Urinary bladder (tissue), 4 donors: ENCODE measurements around the gene TMEM145. TPM values are rescaled to one million over a fixed set of nuclear protein-coding genes. Genes with fewer than 3 reads are reported as not detected.

ENCODE experiments used
- DNase-seq: peaks from one replicate; pipeline ENCODE4 v3.0.0-alpha.2; 2015; ENCODE audit errors: extremely low spot score
- H3K27ac ChIP-seq: one replicate; pipeline ENCODE4 v1.5.1; 2013; ENCODE audit warnings: low read depth, mild to moderate bottlenecking, moderate library complexity
- H3K36me3 ChIP-seq: one replicate; pipeline ENCODE4 v1.6.1; 2013; ENCODE audit warnings: mild to moderate bottlenecking, moderate library complexity; ENCODE audit not compliant: insufficient read depth
- H3K4me1 ChIP-seq: one replicate; pipeline ENCODE4 v1.6.1; 2013; ENCODE audit warnings: mild to moderate bottlenecking, moderate library complexity; ENCODE audit not compliant: insufficient read depth
- H3K4me3 ChIP-seq: one replicate; pipeline ENCODE4 v1.5.1; 2013; ENCODE audit warnings: low read depth, low read length
- WGBS: extraction: QIAGEN DNeasy Blood & Tissue Kit; methylation state at CpG from one replicate; pipeline ENCODE4 v1.1.7; 2013; 5-methylcytosine and 5-hydroxymethylcytosine counted together
- polyA plus RNA-seq: library from polyadenylated mRNA; stranded (reverse); fragments of 200-250 nt; gene quantifications from one replicate; pipeline ENCODE4 v1.2.3, GENCODE V29; 2013
- total RNA-seq: library from RNA; depleted of rRNA; stranded (reverse); fragments of >200 nt; gene quantifications from one replicate; pipeline ENCODE4 v1.2.3, GENCODE V29; 2014
- donor health status: healthy with polysubstance abuse.
- donor health status: healthy.

TMEM145 gene
- total and polyA plus RNA-seq, 2 donors, result 0.94 TPM; not detected in 1

GRCh38 chr19:42288881-42289555, 24.1 kb upstream of the TMEM145 start:
- DNase-seq, result no peak
- H3K36me3 ChIP-seq, result peaks cover 13% of the 10 kb centered on the region

DNA sequence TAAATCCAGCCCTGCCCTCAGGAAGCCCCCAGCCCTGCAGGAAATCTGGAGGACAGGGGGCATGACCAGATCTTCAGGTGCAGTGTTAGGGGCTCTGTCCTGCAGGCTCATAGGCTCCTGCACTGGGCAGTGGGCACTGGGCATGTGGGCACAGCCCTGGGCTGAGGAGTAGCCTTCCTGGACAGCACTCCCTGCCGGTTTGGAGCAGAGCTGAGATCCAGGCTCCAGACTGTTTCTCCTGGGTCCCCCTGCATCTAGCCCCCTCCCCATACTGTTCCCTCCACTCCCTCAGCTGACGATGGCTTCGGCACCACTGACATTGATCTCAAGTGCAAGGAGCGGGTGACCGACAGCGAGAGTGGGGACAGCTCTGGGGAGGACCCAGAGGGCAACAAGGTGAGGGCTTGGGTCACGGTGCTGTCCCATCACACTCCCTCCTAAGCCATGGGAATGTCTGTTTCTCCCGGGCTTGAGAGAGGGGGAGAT, 23.5 kb upstream of the TMEM145 start:
- Histone ChIP-seq H3K36me3 (peaks cover 13% of the 10 kb centered on the region), H3K4me1 (no peaks in the 10 kb centered on the region), H3K4me3 (no peak overlapping the region), H3K27ac (no peak overlapping the region)
- no peak for DNase-seq
- 83% methylated on average over 8 of the region's 8 CpGs for WGBS

More at GRCh38 chr19:42288881-42289555, 24.1 kb upstream of the TMEM145 start:
- Histone ChIP-seq H3K27ac (no peak overlapping the region), H3K4me3 (no peak overlapping the region), H3K4me1 (no peaks in the 10 kb centered on the region)
- 90% methylated on average over 22 of the region's 22 CpGs for WGBS

- Histone ChIP-seq H3K27ac (no peak overlapping the region), H3K4me1 (no peaks in the 10 kb centered on the region), H3K4me3 (no peak overlapping the region), H3K36me3 (peaks cover 13% of the 10 kb centered on the region)
- no peak for DNase-seq
- WGBS, result 77% methylated on average over 13 of the region's 13 CpGs
Measured at GRCh38 chr19:42290136-42290522, 23.0 kb upstream of the TMEM145 start.

DNA sequence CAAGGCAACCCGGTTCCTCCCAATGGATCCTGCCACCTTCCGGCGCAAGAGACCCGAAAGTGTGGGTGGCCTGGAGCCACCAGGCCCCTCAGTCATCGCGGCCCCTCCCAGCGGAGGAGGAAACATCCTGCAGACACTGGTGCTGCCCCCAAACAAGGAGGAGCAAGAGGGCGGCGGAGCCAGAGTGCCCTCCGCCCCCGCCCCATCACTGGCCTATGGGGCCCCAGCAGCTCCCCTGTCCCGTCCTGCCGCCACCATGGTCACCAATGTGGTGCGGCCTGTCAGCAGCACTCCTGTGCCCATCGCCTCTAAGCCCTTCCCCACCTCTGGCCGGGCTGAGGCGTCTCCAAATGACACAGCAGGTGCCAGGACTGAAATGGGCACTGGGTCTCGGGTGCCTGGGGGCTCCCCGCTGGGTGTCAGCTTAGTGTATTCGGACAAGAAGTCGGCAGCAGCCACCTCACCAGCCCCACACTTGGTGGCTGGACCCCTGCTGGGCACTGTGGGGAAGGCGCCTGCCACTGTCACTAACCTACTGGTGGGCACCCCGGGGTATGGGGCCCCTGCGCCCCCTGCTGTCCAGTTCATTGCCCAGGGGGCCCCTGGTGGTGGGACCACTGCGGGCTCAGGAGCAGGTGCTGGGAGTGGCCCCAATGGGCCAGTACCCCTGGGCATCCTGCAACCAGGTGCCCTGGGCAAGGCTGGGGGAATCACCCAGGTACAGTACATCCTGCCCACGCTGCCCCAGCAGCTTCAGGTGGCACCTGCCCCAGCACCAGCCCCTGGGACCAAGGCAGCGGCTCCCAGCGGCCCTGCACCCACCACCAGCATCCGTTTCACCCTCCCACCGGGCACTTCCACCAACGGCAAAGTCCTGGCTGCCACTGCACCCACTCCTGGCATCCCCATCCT, 22.3 kb upstream of the TMEM145 start:
- WGBS, result 86% methylated on average over 31 of the region's 31 CpGs
- no peak for DNase-seq
- Histone ChIP-seq H3K27ac (no peak overlapping the region), H3K4me1 (no peaks in the 10 kb centered on the region), H3K36me3 (peaks cover 13% of the 10 kb centered on the region), H3K4me3 (no peak overlapping the region)

DNA sequence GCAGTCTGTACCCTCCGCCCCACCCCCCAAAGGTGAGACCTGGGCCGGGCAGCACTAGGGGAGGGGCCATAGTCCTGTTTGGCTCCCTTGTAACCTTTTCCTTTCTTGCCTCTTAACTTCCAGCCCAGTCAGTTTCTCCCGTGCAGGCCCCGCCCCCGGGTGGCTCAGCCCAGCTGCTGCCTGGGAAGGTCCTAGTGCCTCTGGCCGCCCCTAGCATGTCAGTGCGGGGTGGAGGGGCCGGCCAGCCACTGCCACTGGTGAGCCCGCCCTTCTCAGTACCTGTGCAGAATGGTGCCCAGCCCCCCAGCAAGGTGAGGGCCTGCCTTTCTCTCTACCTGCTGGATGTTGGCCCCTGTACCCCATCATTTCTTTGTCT, 21.7 kb upstream of the TMEM145 start:
- H3K4me3 ChIP-seq, result no peak overlapping the region
- H3K27ac ChIP-seq, result no peak overlapping the region
- H3K4me1 ChIP-seq, result no peaks in the 10 kb centered on the region
- no peak for DNase-seq
- H3K36me3 ChIP-seq, result peaks cover 13% of the 10 kb centered on the region
- WGBS, result 55% methylated on average over 9 of the region's 9 CpGs

DNA sequence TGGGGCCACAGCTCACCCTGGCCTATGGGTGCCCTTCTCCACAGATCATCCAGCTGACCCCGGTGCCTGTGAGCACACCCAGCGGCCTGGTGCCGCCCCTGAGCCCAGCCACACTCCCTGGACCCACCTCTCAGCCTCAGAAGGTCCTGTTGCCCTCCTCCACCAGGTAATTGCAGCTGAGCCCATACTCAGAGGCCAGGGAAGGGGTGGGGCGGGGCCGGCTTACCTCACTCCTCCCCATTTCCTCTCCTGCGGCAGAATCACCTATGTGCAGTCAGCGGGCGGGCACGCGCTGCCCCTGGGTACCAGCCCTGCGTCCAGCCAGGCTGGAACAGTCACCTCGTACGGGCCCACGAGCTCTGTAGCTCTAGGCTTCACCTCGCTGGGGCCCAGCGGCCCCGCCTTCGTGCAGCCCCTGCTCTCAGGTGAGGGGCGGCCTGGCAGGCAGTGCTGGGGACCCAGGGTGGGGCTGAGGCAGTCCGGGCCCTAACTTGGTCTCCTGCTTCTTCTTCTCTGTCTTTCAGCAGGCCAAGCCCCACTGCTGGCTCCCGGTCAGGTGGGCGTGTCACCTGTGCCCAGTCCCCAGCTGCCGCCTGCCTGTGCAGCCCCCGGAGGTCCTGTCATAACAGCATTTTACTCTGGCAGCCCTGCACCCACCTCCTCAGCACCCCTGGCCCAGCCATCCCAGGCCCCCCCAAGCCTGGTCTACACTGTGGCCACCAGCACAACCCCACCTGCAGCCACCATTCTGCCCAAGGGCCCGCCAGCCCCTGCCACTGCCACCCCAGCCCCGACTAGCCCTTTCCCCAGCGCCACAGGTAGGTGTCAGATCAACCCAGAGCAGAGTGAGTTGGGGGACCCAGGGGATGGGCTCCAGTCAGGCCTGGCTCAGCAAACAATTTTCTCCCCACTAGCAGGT, 20.8 kb upstream of the TMEM145 start:
- Histone ChIP-seq H3K4me1 (no peaks in the 10 kb centered on the region), H3K27ac (no peak overlapping the region), H3K4me3 (no peak overlapping the region), H3K36me3 (peaks cover 13% of the 10 kb centered on the region)
- 84% methylated on average over 27 of the region's 27 CpGs for WGBS
- DNase-seq, result no peak

GRCh38 chr19:42292963-42293362, 20.1 kb upstream of the TMEM145 start:
- Histone ChIP-seq H3K27ac (no peak overlapping the region), H3K4me3 (no peak overlapping the region), H3K4me1 (no peaks in the 10 kb centered on the region), H3K36me3 (peaks cover 11% of the 10 kb centered on the region)
- 90% methylated on average over 14 of the region's 14 CpGs for WGBS
- DNase-seq, result no peak

DNA sequence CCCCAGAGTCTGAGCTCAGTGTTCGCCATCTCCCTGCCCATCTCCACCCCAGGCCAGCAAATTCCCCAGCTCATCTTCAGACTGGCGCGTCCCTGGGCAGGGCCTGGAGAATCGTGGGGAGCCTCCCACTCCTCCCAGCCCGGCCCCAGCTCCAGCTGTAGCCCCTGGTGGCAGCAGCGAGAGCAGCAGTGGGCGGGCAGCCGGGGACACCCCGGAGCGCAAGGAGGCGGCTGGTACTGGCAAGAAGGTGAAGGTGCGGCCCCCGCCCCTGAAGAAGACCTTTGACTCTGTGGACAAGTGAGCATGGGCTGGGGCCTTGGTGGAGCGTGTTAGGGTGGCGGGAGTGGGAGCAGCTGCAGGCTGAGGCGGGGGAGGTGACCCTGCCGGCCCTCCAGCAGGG, 19.6 kb upstream of the TMEM145 start:
- Histone ChIP-seq H3K36me3 (peaks cover 8% of the 10 kb centered on the region), H3K4me1 (no peaks in the 10 kb centered on the region), H3K4me3 (no peak overlapping the region), H3K27ac (no peak overlapping the region)
- 82% methylated on average over 17 of the region's 17 CpGs for WGBS
- no peak for DNase-seq

DNA sequence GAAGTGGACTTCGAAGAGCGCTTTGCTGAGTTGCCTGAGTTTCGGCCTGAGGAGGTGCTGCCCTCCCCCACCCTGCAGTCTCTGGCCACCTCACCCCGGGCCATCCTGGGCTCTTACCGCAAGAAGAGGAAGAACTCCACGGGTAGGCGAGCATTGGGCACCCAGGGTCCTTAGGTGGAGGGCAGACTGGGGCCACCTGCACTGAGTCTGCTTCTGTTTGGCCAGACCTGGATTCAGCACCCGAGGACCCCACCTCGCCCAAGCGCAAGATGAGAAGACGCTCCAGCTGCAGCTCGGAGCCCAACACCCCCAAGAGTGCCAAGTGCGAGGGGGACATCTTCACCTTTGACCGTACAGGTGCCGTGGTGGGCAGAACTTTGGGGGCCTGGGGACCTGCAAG, 19.2 kb upstream of the TMEM145 start:
- H3K27ac ChIP-seq, result no peak overlapping the region
- WGBS, result 92% methylated on average over 15 of the region's 15 CpGs
- H3K4me1 ChIP-seq, result no peaks in the 10 kb centered on the region

GRCh38 chr19:42294471-42295137, 18.5 kb upstream of the TMEM145 start:
- H3K4me1 ChIP-seq, result no peaks in the 10 kb centered on the region
- no peak overlapping the region for H3K4me3 ChIP-seq
- H3K27ac ChIP-seq, result no peak overlapping the region
- 79% methylated on average over 24 of the region's 24 CpGs for WGBS
- no peak for DNase-seq
- peaks cover 2% of the 10 kb centered on the region for H3K36me3 ChIP-seq

More for the DNA sequence above, 19.2 kb upstream of the TMEM145 start:
- no peak for DNase-seq
- H3K36me3 ChIP-seq, result peaks cover 5% of the 10 kb centered on the region
- no peak overlapping the region for H3K4me3 ChIP-seq

- H3K4me1 ChIP-seq, result no peaks in the 10 kb centered on the region
- no peak overlapping the region for H3K4me3 ChIP-seq
- no peak for DNase-seq
- H3K36me3 ChIP-seq, result peaks cover 2% of the 10 kb centered on the region
- no peak overlapping the region for H3K27ac ChIP-seq
- WGBS, result 73% methylated on average over 5 of the region's 5 CpGs
Measured at GRCh38 chr19:42295342-42295741, 17.8 kb upstream of the TMEM145 start.

GRCh38 chr19:42295831-42296525, 17.1 kb upstream of the TMEM145 start:
- no peak for DNase-seq
- WGBS, result 80% methylated on average over 6 of the region's 6 CpGs
- H3K27ac ChIP-seq, result no peak overlapping the region

More at GRCh38 chr19:42295831-42296525, 17.1 kb upstream of the TMEM145 start:
- H3K36me3 ChIP-seq, result peaks cover 2% of the 10 kb centered on the region
- no peak overlapping the region for H3K4me3 ChIP-seq
- no peaks in the 10 kb centered on the region for H3K4me1 ChIP-seq
